A172 (cell line): Measurements from ENCODE around the gene CATSPER3. TPM values are rescaled to one million over a fixed set of nuclear protein-coding genes. Genes with fewer than 3 reads are reported as not detected.

ENCODE experiments used
- DNase-seq: peaks from one replicate; pipeline ENCODE4 v3.0.0-alpha.2; 2015; ENCODE audit warnings: low spot score
- total RNA-seq: library from RNA; depleted of rRNA; stranded (reverse); fragments of >200 nt; shearing (Covaris generic); gene quantifications from 2 replicates; pipeline ENCODE4 v1.2.3, GENCODE V29; 2014; rRNA removed

The CATSPER3 gene
- not detected in 2 replicates for total RNA-seq

- DNase-seq: no peak
Measured at GRCh38 chr5:134967607-134968006, at the start of gene CATSPER3. TSS of gene CATSPER3 (plus strand) at chr5:134967907. CDS start at chr5:134967992, 85 bp downstream.

DNA sequence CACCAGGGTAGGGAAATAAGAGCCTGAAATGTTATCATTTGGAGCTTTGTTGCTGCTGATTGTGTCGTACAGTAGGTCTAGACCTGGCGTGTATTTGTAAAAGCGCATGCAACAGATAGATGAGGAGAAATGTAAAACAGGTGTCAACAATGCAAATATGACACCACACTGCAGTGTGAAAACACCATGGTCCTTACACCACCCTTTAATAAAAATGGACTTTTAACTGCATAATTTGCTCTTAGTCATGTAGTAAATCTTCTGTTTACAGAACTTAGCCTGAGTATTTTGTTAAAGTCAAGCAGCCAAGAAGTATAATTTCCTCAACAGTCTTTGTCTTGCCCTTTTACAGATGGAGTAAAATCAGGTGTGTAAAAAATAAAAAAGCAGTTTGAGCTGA lies 48.8 kb upstream of the CATSPER3 start:
- no peak for DNase-seq

- DNase-seq: no peak
Measured at GRCh38 chr5:134920848-134921575, 46.7 kb upstream of the CATSPER3 start.

DNA sequence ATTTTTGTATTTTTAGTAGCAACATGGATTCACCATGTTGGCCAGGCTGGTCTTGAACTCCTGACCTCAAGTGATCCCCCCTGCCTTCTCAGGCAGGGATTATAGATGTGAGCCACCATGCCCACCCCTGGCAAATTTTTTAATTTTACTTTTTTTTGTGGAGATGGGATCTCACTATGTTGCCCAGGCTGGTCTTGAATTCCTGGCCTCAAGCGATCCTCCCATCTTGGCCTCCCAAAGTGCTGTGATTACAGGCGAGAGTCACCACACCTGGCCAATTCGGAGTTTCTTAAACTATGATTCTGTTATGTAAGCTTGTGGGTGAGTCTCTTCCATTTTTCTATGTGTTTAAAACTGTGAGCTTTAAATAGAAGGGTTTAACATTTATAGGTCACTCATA lies 35.2 kb upstream of the CATSPER3 start:
- no peak for DNase-seq

DNA sequence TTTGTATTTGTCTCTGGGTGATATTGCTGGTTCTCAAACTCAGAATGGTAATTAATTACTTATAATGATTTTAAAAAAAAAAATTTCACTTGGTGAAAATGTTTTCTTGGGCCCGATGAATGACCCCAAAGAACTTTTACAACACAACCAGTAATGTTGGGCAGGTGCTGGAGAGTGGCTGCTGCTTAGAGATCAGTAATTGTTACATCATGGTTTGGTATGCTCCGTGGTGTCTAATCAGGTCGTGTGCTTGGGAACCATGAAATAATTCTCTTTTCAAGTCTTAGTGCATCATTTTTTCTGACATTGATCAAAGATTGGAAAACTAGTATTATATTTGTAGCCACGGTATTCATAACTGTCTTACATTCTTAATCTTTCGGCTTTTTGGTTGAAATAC lies 33.5 kb upstream of the CATSPER3 start:
- no peak for DNase-seq

DNA sequence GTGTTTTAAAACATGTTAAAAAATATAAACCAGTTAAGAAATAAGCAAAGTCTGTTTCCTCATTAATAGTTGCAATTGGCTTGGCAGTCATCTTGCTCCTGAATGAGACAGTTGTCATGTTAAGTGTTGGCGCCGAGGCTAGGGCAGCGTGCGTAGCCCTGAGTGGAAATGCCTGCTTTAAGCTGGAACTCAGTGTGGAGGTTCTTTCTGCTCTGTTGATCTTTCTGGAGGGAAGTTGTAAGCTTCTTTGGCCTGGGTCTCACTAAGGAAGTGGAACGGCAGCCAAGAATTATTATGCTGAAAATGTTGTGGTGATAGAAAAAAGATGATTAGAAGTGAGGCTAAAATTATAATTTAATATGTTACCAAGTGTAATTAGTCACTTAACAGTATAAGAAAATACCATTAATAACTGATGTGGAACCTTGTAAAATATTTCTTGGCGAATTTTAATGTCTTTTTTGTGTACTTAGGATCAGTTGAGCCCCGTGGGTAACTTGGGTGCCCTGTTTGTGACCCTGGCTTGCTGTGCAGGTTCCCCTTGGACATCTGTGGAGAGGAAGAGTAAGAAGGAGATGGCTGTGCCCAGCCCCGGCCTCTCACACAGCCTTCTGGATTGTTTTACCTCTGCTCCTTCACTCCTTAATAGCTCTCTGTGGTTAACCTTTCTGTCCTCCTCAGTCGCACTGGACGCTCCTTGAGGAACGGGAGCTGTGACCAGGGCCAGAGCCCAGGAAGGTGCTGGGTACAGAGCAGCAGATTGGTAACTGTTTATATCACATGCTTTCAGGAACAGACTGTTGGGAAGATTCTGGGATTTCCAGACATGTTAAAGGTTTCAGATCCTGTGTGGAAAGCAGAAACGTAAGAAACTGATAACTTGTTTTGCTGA lies 31.8 kb upstream of the CATSPER3 start:
- no peak for DNase-seq

- no peak for DNase-seq
Measured at GRCh38 chr5:134937526-134937925, 30.2 kb upstream of the CATSPER3 start.

- DNase-seq: no peak
Measured at GRCh38 chr5:134938030-134938429, 29.7 kb upstream of the CATSPER3 start.

- no peak for DNase-seq
Measured at GRCh38 chr5:134939500-134939899, 28.2 kb upstream of the CATSPER3 start.

- no peak for DNase-seq
Measured at GRCh38 chr5:134943547-134943946, 24.2 kb upstream of the CATSPER3 start.

- no peak for DNase-seq
Measured at GRCh38 chr5:134944630-134945029, 23.1 kb upstream of the CATSPER3 start.

- no peak for DNase-seq
Measured at GRCh38 chr5:134945041-134945440, 22.7 kb upstream of the CATSPER3 start.

- peak; percentile 63 for DNase-seq
Measured at GRCh38 chr5:134948911-134949310, 18.8 kb upstream of the CATSPER3 start.

DNA sequence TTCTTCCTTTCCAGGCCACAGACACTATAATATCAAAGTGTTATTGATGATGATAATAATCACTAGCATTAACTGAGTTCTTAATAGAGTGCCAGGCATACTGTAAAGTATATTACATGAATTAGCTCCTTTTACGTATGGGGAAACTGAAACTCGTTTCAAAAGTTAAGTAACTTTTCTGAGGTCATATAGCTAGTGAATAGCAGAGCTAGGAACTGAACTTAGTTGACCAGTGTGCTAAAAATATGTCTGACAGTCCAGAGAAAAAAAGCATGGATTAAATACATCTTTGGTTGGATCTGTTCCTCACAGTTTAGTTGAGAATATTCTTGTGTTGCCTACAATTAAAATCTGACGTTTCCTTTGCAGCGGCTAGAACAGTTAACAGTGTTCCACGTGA lies 18.4 kb upstream of the CATSPER3 start:
- DNase-seq: no peak

DNA sequence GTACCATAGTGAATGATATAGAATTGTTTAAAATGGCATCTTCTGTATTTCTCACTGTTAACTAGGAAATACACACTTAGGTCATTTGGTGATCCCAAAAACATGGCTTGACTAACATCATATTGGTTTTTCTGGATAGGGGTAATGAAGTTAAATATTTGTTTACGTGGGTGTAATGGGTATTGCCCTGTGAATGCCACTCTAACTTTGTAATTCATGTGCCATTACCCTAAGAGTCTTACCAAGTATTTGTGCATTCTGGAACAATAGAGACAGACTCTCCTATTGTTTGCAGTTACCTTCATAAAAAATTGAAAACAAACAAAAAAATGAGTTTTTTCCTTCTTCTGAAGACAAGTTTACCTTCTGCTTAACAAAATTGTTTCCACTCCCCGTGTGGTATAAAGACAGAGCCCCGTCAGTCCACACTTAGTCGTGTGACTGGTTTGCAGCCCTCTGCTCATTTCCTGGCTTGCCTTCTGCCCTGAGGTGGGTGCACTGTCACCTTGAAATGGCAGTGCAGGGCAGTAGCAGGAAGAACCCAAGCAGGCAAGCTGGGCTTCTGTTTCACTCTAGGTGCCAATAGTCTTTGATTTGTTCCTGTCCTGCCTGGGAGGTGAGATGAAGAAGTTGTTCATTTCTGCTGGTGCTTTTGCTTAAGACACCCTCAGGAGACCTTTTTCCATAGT lies 9.6 kb upstream of the CATSPER3 start:
- no peak for DNase-seq

- no peak for DNase-seq
Measured at GRCh38 chr5:134958755-134959154, 9.0 kb upstream of the CATSPER3 start.

DNA sequence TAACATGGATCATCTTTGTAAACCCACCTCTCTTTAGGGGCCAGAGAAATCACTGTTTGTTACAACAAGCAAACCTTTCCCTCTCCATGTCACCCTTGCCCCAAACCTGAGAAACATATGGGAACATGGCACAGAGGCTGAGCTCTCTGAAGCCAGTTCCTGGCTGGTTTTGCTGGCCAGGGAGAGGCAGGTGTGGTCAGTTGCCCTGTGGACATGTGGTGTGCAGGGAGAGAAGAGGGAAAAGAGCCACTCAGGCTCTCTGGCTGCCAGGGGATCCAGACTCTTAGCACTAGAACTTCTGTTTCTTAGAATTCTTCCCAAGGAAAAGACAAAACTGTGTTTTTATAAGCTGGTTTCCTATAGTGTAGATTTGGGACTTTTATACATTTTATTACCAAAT lies 4.6 kb upstream of the CATSPER3 start:
- no peak for DNase-seq

GRCh38 chr5:134964359-134965270 lies 3.1 kb upstream of the CATSPER3 start:
- DNase-seq: no peak

GRCh38 chr5:134965271-134965825 lies 2.4 kb upstream of the CATSPER3 start:
- no peak for DNase-seq

DNA sequence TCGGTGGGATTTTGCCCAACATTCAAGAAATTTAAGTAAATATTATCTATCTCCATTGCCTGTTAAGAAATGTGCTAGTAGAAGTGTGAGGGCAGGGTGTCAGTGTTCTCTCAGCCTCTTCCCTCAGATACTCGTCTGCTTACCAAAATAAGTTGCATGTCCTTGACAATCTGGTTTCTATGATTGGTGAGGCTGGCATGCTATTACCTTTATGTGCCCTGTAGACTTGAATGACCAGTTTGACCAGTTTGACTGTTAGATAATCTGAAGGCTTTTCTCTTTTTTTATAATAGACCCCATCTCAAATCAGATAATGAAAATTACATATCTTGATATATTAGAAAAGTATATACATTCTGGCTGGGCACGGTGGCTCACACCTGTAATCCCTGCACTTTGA lies 348 bp downstream of the CATSPER3 start:
- no peak for DNase-seq

DNA sequence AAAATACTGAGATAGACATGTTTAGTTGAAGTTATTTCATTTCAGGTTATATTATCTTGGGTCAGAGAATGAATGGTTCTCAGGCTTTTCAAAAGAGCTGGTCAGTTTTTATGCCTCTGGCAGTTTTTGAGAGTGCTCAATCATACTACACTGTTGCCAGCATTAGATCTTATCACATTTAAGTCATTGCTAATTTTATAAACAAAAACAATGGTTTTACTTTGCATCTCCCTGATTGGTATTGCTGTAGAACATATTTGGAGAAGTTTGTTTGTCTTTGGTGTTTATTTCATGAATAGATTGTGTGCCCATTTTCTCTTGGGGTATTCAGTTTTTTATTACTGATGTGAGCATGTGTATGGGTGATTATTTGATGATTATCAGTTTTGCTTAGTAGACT lies 1.5 kb downstream of the CATSPER3 start:
- no peak for DNase-seq
